GM12878 (cell line): ENCODE data around the gene DISC1. TPM values are rescaled to one million over a fixed set of nuclear protein-coding genes. Genes with fewer than 3 reads are reported as not detected.

Source experiments
- ATAC-seq: fragments of 200-7000 bp; cut with Tn5 transposase; 3 replicates; pipeline ENCODE4 v1.9.1; 2020; ENCODE audit warnings: mild to moderate bottlenecking, moderate library complexity
- BruUV-seq: library from RNA; stranded (reverse); fragments of 400-500 nt; replicated peaks from 2 replicates; lab custom pipeline; 2021; lab: Mats Ljungman, UMichigan
- CTCF ChIA-PET: fragments of 300-600 bp; sonication (Branson Sonifier 250); formaldehyde crosslinking; extraction: SDS; loops from one replicate; lab custom pipeline; 2021; ENCODE audit warnings: inconsistent platforms; lab: Yijun Ruan, JAX
- POLR2A ChIA-PET: fragments of 350-600 bp; formaldehyde crosslinking; extraction: SDS; loops from one replicate; lab custom pipeline; 2021; ENCODE audit warnings: inconsistent platforms; lab: Charles Lee
- RAD21 ChIA-PET: fragments of 300-600 bp; sonication (Branson Sonifier 250); formaldehyde crosslinking; loops from one replicate; lab custom pipeline; 2023; ENCODE audit warnings: antibody characterized with exemption; ENCODE audit not compliant: unreplicated experiment; lab: Charles Lee
- SMC1A ChIA-PET: fragments of 300-600 bp; sonication (Branson Sonifier 250); formaldehyde crosslinking; loops from one replicate; lab custom pipeline; 2023; ENCODE audit not compliant: unreplicated experiment, uncharacterized antibody; lab: Charles Lee
- DNase-seq: peaks from one replicate; pipeline ENCODE4 v3.0.0-alpha.2; 2011; ENCODE audit warnings: low read depth, low spot score
- FAIRE-seq: peaks from 3 replicates; lab custom pipeline; 2011; peaks lifted over from hg19 to GRCh38; lab: Jason Lieb, UNC
- H2AFZ ChIP-seq: 2 replicates; pipeline ENCODE4 v1.6.0; 2011; ENCODE audit warnings: low read depth, low read length, control low read depth; ENCODE audit not compliant: control insufficient read depth
- H3K27ac ChIP-seq: 2 replicates; pipeline ENCODE4 v1.5.1; 2011; ENCODE audit warnings: control low read depth; ENCODE audit not compliant: control insufficient read depth, insufficient read depth
- H3K27me3 ChIP-seq, 2 experiments: replicated peaks in 1 of 2; 2 replicates each; pipeline versions ENCODE4 v1.6.0 to v1.6.1; 2011; ENCODE audit warnings: low read length in 1 of 2; ENCODE audit not compliant: control insufficient read depth in 2 of 2, insufficient read depth in 2 of 2
- H3K36me3 ChIP-seq, 2 experiments: 2 replicates each; pipeline ENCODE4 v1.5.1; 2011; ENCODE audit warnings: low read length in 1 of 2; ENCODE audit not compliant: control insufficient read depth in 2 of 2, insufficient read depth in 2 of 2
- H3K4me1 ChIP-seq: 2 replicates; pipeline ENCODE4 v1.6.1; 2011; ENCODE audit warnings: mild to moderate bottlenecking, low read length, moderate library complexity, mixed read lengths; ENCODE audit not compliant: control insufficient read depth, insufficient read depth
- H3K4me2 ChIP-seq: 2 replicates; pipeline ENCODE4 v1.6.0; 2011; ENCODE audit warnings: control low read depth; ENCODE audit not compliant: control insufficient read depth, insufficient read depth
- H3K4me3 ChIP-seq: fragments of 200-600 bp; sonication (generic); 2 replicates; pipeline ENCODE4 v1.5.1; 2016
- H3K79me2 ChIP-seq: 2 replicates; pipeline ENCODE4 v1.6.0; 2011; ENCODE audit warnings: low read length; ENCODE audit not compliant: control insufficient read depth, insufficient read depth
- H3K9ac ChIP-seq: 2 replicates; pipeline ENCODE4 v1.8.0; 2011; ENCODE audit warnings: low read length, control low read depth, mixed read lengths; ENCODE audit not compliant: control insufficient read depth, insufficient read depth
- H3K9me3 ChIP-seq: replicated peaks from 3 replicates; pipeline ENCODE4 v1.5.1; 2011; ENCODE audit warnings: mild to moderate bottlenecking, low read length; ENCODE audit not compliant: control insufficient read depth, insufficient read depth
- H4K20me1 ChIP-seq: 2 replicates; pipeline ENCODE4 v1.6.0; 2011; ENCODE audit not compliant: control insufficient read depth, insufficient read depth
- ATF2 ChIP-seq: IDR thresholded peaks from 2 replicates; pipeline ENCODE4 v1.6.1; 2012; ENCODE audit warnings: low read length, inconsistent platforms
- BACH1 ChIP-seq: fragments of 450-650 bp; IDR thresholded peaks from 2 replicates; pipeline ENCODE4 v1.6.1; 2017; ENCODE audit warnings: mild to moderate bottlenecking, borderline replicate concordance
- ETV6 ChIP-seq, 2 experiments: fragments of 450-650 bp in 1 of 2; IDR thresholded peaks in 1 of 2; conservative IDR thresholded peaks in 1 of 2; 2 replicates each; pipeline ENCODE4 v1.6.1; 2014; ENCODE audit warnings: antibody characterized with exemption in 1 of 2, borderline replicate concordance in 1 of 2, low read depth in 1 of 2, mild to moderate bottlenecking in 1 of 2, moderate library complexity in 1 of 2
- FOS ChIP-seq: IDR thresholded peaks from 3 replicates; pipeline ENCODE4 v1.6.1; 2011; ENCODE audit warnings: borderline replicate concordance; ENCODE audit not compliant: insufficient read length; ENCODE audit errors: extremely low read depth
- IKZF1 ChIP-seq: fragments of 450-650 bp; conservative IDR thresholded peaks from 2 replicates; pipeline ENCODE4 v1.6.1; 2017; ENCODE audit warnings: antibody characterized with exemption, mild to moderate bottlenecking
- MYB ChIP-seq: fragments of 150-350 bp; IDR thresholded peaks from 2 replicates; pipeline ENCODE4 v1.6.1; 2014; ENCODE audit warnings: mild to moderate bottlenecking, low read depth, low read length, borderline replicate concordance
- MYC ChIP-seq: IDR thresholded peaks from 2 replicates; pipeline ENCODE4 v1.6.1; 2011; ENCODE audit warnings: mild to moderate bottlenecking, low read length, moderate library complexity, inconsistent platforms; ENCODE audit not compliant: insufficient read depth, insufficient replicate concordance, insufficient read length, severe bottlenecking
- NBN ChIP-seq: fragments of 450-650 bp; IDR thresholded peaks from 2 replicates; pipeline ENCODE4 v1.6.1; 2016
- NR2C1 ChIP-seq: fragments of 450-650 bp; IDR thresholded peaks from 2 replicates; pipeline ENCODE4 v1.6.1; 2017; ENCODE audit warnings: antibody characterized with exemption, mild to moderate bottlenecking, moderate library complexity
- NR2F1 ChIP-seq: fragments of 450-650 bp; conservative IDR thresholded peaks from 2 replicates; pipeline ENCODE4 v1.6.1; 2017; ENCODE audit warnings: mild to moderate bottlenecking
- POLR2A ChIP-seq: IDR thresholded peaks from 2 replicates; pipeline ENCODE4 v1.6.1; 2011; ENCODE audit warnings: low read depth, mild to moderate bottlenecking, low read length
- POLR2AphosphoS5 ChIP-seq: IDR thresholded peaks from 2 replicates; pipeline ENCODE4 v1.6.1; 2011; ENCODE audit warnings: mild to moderate bottlenecking, low read length, inconsistent platforms
- POU2F2 ChIP-seq: IDR thresholded peaks from 3 replicates; pipeline ENCODE4 v1.6.1; 2011; ENCODE audit warnings: low read depth, mild to moderate bottlenecking, low read length, borderline replicate concordance
- RELB ChIP-seq: fragments of 450-650 bp; IDR thresholded peaks from 2 replicates; pipeline ENCODE4 v1.6.1; 2017; ENCODE audit warnings: low read depth, mild to moderate bottlenecking, moderate library complexity
- RUNX3 ChIP-seq: IDR thresholded peaks from 2 replicates; pipeline ENCODE4 v1.6.1; 2012; ENCODE audit warnings: low read length, inconsistent platforms
- TARDBP ChIP-seq: IDR thresholded peaks from 2 replicates; pipeline ENCODE4 v1.6.1; 2016; ENCODE audit warnings: borderline replicate concordance
- YY1 ChIP-seq: IDR thresholded peaks from 2 replicates; pipeline ENCODE4 v1.6.1; 2011; ENCODE audit warnings: low read depth, mild to moderate bottlenecking, low read length
- ZNF217 ChIP-seq: fragments of 450-650 bp; IDR thresholded peaks from 2 replicates; pipeline ENCODE4 v1.6.1; 2017; ENCODE audit warnings: antibody characterized with exemption, mild to moderate bottlenecking
- WGBS: methylation state at CpG from one replicate; pipeline ENCODE4 v1.1.6; 2016; ENCODE audit warnings: low lambda C conversion rate; ENCODE audit not compliant: insufficient replicate concordance, insufficient coverage; ENCODE audit errors: missing lambda C conversion rate; 5-methylcytosine and 5-hydroxymethylcytosine counted together
- in situ Hi-C: fragments of 300-500 bp; cut with MboI; formaldehyde crosslinking; loops from 9 replicates; pipeline ENCODE4 v1.14.3; 2018; ENCODE audit warnings: mixed read lengths
- intact Hi-C: fragments of 100-400 bp; cut with micrococcal nuclease; formaldehyde crosslinking; loops from one replicate; pipeline ENCODE4 v1.14.2; 2022; ENCODE audit not compliant: unreplicated experiment
- polyA plus RNA-seq, 11 experiments: library from polyadenylated mRNA; depleted of rRNA in 4 of 11; unstranded in 6 of 11; stranded (reverse) in 5 of 11; fragments of >200 nt; fragmentation: Nextera tagmentation in 4 of 11; fragmentation: Illumina TruSeq in 1 of 11; extraction: Ambion mirVana in 4 of 11; extraction: Trizol in 1 of 11; gene quantifications; 1 replicate in 1 of 11; 2 replicates in 10 of 11; pipeline versions ENCODE4 v1.2.1 to v1.2.3, GENCODE V29; 2011 to 2016; ENCODE audit warnings: inconsistent platforms in 2 of 11, missing spikeins in 2 of 11, low read depth in 1 of 11
- total RNA-seq, 4 experiments: library from RNA; depleted of rRNA in 3 of 4; stranded (reverse); fragments of >200 nt in 3 of 4; fragmentation: Illumina TruSeq in 1 of 4; extraction: Trizol in 1 of 4; gene quantifications; 2 replicates each; pipeline versions ENCODE4 v1.2.1 to v1.2.3, GENCODE V29; 2013 to 2021

The DISC1 gene
- total and polyA plus RNA-seq, 10 of the 15 experiments (the other 5 are each of a cell fraction or from before 2014, with no cell fraction given): 0.05 to 0.72 (median 0.19) TPM; not detected in 1

- Histone ChIP-seq H3K9ac (no peak overlapping the region), H3K4me3 (no peak overlapping the region), H3K79me2 (no peaks in the 10 kb centered on the region), H3K4me1 (no peaks in the 10 kb centered on the region), H3K27me3 (no peaks in the 10 kb centered on the region), H3K4me2 (no peak overlapping the region), H3K36me3 (no peaks in the 10 kb centered on the region), H2AFZ (no peak overlapping the region), H3K9me3 (no peaks in the 10 kb centered on the region), H3K27ac (no peak overlapping the region), H4K20me1 (no peaks in the 10 kb centered on the region)
- ChIA-PET POLR2A (no interaction called here), CTCF (interaction anchor here (1.4 to 1.7 kb wide), 2 partner anchors 15 to 44 kb away, joined by 4 read pairs; no protein-coding TSS in a partner anchor), SMC1A (no interaction called here), RAD21 (no interaction called here)
- ATAC-seq (no peak), FAIRE-seq (no peak), DNase-seq (no peak)
- in situ Hi-C loops: no loop called here
- over 99% methylated on average over 6 of the region's 6 CpGs for WGBS
- intact Hi-C loops: no loop called here
- BruUV-seq: no TSS peak
- TF ChIP-seq NR2C1 (no peak), ZNF217 (no peak), TARDBP (no peak), POLR2AphosphoS5 (no peak), POLR2A (no peak), ATF2 (no peak), YY1 (no peak), NBN (no peak), ETV6 (conservative IDR thresholded peaks at IDR 0.05 in 1 of 2, IDR thresholded peaks at IDR 0.05 in 1 of 2; ENCODE audit: borderline replicate concordance in 1 of 2, low read depth in 1 of 2) (no peak), MYC (no peak), POU2F2 (no peak), MYB (no peak), FOS (no peak), BACH1 (no peak), NR2F1 (no peak), RELB (no peak), RUNX3 (no peak), IKZF1 (no peak)
These were observed 174.5 kb downstream of the DISC1 start for GRCh38 chr1:231801042-231801585.
